IPS-11a (cell line): ENCODE measurements around the gene SEC14L1.

Source experiments
- H3K4me3 ChIP-seq: one replicate; pipeline ENCODE4 v1.5.1; 2013; ENCODE audit warnings: low read depth, low read length, control low read depth

SEC14L1 gene

DNA sequence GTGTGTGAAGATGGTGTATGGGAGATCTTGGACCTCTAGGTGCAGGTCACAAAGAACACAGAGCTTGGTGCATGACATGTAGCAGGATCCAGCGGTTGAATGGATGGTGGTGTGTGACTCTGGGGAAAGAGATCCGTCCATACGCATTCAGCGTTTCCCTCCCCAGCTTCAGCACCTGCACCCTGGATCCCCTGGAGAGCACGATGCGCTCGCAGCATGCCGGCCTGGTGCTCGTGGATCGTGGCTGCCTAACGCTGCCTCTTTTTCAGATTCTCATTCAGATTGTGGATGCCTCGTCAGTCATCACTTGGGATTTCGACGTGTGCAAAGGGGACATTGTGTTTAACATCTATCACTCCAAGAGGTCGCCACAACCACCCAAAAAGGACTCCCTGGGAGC lies 70.9 kb downstream of the SEC14L1 start:
- no peak overlapping the region for H3K4me3 ChIP-seq

DNA sequence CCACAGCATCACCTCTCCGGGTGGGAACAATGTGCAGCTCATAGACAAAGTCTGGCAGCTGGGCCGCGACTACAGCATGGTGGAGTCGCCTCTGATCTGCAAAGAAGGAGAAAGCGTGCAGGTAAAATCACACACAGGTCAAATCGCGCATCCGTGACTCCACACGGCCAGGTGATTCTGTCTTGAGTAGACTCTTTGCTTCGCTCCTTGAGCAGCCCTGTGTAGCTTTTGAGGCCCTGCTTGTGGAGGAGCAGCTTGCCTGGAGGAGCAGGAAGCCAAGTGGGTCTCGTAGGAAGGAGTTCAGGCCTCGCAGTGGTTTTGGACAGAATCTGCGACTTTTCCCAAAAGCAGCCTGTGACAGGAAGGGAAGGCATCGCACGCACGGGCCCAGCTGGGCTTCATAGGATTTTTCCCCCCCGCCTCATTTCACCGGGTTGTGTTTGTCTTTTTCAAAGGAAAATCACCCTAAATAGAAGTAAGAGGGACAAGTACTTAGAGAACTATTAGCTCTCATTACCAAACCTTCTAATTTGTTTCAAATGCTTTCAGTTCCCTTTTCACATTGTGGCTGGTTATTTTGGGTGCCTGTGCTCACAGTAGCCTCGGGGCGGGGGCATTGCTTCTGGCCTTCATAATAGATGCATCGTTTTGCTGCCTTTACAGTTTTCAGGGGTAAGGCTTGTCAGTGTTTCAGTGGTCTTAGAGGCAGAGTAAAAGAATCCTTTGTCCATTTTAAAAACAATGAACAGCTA lies 71.5 kb downstream of the SEC14L1 start:
- H3K4me3 ChIP-seq, result no peak overlapping the region

DNA sequence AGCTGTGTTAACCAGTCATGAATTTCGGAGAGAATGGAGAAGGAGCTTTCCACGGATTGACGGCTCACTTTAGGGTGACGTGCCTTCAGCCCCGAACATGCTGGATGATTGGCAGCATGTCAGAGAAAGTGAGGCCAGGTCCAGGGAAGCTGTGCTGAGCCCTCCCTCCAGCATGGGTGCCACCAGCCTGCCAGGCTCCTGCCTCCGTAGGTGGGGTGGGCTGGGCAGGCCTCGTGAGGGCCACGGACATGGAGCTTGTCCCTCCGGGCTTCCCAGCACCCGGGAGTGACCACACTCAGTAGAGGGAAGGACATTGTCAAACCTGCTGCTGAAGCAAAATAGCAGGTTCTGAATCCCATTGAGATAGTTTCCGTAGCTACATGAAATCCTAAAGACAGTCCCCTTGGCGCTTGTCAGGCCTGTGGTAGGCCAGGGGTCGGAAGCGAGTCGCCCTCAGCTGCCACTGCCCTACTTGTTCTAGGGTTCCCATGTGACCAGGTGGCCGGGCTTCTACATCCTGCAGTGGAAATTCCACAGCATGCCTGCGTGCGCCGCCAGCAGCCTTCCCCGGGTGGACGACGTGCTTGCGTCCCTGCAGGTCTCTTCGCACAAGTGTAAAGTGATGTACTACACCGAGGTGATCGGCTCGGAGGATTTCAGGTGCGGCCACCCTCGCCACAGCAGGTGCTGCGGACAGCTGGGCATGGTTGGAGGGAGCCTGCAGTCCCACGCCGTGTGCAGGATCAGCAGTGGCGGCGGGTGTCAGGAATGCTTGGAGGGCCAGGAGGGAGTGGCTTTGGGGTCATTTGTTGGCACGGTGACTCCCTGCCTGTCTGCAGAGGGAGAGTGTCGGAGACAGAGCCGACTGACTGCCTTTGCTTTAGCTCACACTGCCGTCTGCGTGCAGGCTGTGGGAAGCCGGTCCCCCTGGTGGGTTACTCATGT lies 72.3 kb downstream of the SEC14L1 start:
- no peak overlapping the region for H3K4me3 ChIP-seq

DNA sequence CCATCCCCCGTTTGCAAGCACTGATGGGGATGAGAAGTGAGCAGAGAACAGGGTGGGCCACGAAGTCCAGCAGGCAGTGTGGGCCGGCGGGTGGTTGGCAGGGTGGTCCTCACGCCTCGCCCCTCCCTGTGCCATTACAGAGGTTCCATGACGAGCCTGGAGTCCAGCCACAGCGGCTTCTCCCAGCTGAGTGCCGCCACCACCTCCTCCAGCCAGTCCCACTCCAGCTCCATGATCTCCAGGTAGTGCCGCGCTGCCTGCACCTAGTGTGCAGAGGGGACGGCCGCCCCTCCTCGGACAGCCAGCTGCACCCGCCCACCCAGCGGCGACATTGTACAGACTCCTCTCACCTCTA lies 73.0 kb downstream of the SEC14L1 start:
- H3K4me3 ChIP-seq, result no peak overlapping the region

DNA sequence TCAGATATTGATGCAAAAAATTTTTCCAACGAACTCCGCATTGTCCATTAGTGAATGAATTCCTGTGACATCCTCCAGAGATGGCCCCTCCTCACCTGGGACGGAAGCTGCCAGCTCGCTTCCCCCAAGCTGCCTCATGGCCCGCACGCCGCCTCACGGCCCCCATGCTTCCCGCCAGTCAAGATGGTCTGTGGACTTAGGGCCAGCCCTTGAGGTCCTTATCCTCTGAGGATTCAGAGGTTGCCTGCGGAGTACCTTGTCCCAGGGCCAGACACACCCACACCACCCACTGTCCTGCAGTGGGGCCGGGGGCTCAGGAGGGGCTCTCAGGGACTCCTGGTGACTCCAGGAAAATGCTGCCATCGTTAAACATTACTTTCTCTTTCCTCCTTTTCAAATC lies 73.6 kb downstream of the SEC14L1 start:
- no peak overlapping the region for H3K4me3 ChIP-seq

DNA sequence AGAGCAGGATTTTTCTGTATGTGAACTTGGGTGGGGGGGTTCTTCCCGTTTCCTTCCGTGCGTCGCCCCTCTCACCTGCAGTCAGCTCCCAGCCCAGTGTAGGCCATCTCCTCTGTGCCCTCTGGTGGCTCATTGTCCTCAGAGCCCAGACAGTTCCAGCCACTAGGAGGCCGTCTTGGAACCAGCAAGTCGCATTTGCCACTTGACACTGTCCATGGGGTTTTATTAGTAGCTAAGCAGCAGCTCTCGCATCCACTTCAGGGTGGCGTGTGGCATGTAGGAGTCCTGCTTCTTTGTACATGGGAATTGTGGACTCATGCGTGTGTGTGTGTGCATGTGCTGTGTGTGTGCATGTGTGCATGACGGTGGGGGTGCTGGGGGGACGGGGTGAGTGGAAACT lies 74.0 kb downstream of the SEC14L1 start:
- no peak overlapping the region for H3K4me3 ChIP-seq

DNA sequence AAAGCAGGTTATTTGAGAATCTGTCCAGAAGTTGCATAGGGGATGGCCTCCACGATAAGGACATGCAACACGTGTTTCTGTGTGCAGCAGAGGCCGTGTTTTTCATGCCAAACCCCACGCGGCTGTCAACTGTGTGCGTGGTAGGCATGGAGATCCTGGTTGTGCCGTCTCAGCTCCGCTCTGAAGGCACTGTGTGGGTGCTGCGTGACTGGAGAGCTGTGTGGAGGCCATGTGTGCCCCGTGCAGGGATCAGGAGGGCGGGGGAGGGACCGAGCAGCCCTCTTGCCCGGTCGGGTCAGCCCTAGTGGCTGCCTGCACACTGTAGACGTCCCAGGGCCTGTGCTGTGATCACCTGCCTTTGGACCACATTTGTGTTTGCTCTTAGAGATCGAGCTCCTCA lies 74.5 kb downstream of the SEC14L1 start:
- H3K4me3 ChIP-seq, result no peak overlapping the region

DNA sequence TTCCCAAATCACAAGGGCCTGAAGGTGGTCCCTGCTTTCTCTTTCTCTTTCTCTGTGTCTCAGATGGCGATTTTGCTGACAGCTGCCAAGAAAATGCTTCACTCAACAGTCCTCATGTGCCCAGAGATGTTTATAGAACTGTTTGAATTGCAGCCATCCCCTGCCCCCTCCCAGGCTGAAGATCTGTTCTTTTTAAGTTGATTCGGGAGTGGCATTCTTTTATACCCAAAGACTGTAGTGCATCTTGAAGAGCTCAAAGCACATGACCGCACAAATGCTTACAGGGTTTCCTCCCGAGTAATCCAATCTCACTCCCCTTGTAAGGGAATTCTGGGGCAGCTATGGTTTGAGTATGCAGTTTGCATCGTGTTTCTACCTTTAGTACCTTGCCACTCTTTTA lies 75.7 kb downstream of the SEC14L1 start:
- H3K4me3 ChIP-seq, result no peak overlapping the region

DNA sequence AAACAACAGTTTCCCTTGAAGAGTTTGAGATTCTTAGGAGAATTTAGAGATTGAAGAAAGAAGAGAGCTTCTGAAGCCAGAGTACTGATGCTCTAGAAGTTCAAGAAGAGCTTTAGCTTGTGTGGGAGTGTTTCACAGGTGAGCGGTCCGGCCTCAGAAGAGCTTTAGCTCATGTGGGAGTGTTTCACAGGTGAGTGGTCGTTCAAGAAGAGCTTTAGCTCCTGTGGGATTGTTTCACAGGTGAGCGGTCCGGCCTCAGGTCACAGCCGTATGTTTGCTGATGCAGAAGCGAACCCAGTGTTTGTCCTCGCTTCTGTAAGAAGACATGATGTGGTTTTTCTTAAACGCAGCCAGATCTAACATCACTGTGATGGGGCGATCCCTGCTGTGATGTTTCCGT lies 76.4 kb downstream of the SEC14L1 start:
- no peak overlapping the region for H3K4me3 ChIP-seq

DNA sequence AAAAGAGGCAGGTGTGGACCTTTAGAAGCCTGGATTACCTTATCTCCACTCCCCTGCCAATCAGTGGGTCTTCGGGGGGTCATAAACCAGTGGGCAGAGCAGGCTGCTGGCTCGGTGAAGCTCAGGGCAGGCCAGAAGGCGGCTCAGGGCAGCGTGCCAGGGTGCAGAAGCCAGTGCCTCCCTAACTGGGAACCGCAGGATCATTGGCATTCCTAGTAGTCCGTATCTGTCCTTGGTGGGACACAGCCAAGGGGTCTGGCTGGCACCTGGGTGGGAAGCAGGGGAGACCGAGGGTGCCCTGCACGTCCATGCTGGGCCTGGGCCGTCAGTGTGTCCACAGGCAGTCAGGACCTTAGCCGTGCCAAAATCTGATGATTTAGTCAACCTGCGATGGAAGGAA lies 76.8 kb downstream of the SEC14L1 start:
- H3K4me3 ChIP-seq, result no peak overlapping the region

DNA sequence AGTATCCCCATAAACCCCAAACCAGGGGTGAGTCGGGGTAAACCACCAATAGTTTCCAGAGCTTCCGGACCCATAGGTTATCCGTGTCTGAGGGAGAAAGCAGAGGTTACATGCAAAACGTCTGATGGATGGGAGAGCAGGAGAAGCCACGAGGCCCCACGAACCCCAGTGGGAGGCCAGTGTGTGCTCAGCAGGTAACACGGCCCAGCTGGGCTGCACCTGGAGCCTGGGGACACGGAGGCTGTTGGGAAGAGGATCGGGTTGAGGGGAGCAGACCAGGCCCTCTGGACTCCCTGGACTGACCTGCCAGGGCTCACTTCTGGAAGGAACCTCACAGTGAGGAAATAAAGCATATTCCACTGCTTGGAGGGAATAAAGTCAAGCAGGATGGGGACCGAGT lies 78.1 kb downstream of the SEC14L1 start:
- H3K4me3 ChIP-seq, result no peak overlapping the region

DNA sequence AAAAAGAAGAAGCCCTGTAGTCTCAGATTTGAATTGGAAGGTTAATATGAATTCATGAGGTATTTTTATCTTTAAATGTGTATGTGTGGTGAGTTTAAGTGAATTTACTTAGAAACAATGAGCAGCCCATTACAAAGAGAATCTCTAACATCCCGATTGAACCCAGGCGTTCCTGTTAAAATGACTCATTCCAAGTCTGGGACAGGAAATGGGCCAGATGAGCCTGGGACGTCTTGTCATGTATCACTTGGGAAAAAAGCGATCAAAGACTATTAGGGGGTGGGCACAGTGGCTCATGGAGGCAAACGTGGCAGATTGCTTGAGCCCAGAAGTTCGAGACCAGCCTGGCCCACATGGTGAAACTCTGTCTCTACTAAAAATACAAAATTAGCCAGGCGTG lies 81.6 kb downstream of the SEC14L1 start:
- no peak overlapping the region for H3K4me3 ChIP-seq

DNA sequence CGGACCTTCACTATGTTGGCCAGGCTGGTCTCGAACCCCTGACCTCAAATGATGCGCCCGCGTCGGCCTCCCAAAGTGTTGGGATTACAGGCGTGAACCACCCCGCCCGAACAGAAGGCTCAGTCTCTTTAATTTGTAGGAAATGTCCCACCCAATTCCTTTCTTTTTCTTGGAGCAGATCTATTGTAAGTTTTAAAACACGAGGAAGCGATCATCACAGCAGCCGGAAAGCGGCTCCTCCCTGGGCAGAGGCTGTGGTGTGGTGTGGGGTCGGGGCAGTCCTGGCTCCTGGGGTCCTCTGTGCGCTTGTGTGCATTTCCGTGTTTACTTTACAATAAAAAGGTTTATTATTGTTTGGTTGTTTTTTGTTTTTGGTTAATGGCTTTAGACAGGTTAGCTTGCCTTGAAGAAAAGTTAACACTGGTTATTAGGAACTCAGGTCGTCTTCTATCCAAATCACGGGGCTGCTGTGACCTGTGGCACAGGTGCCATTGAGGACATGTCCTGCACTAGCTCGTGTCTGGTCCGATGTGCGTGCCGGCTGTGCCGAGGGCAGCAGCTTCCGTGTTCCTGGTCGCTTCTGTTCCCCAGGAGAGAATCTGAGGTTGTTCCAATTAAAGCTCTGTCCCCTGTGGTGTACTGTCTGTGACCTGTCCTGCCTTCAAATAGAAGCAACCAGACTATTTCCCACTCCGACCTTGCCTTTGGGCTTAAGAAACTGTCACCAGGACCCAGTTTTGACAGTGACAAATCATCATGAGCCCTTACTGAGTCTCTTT lies 83.1 kb downstream of the SEC14L1 start:
- no peak overlapping the region for H3K4me3 ChIP-seq

DNA sequence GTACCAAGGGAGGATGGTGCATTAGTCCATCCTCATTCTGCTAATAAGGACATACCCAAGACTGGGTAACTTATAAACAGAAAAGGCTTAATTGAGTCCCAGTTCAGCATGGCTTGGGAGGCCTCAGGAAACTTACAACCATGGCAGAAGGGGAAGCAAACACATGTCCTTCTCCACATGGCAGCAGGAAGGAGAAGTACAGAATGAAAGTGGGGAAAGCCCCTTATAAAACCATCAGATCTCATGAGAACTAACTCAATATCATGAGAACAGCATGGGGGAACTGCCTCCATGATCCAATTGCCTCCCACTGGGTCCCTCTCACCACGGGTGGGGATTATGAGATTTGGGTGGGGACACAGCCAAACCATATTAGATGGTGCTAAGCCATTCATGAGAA lies 84.5 kb downstream of the SEC14L1 start:
- H3K4me3 ChIP-seq, result no peak overlapping the region

DNA sequence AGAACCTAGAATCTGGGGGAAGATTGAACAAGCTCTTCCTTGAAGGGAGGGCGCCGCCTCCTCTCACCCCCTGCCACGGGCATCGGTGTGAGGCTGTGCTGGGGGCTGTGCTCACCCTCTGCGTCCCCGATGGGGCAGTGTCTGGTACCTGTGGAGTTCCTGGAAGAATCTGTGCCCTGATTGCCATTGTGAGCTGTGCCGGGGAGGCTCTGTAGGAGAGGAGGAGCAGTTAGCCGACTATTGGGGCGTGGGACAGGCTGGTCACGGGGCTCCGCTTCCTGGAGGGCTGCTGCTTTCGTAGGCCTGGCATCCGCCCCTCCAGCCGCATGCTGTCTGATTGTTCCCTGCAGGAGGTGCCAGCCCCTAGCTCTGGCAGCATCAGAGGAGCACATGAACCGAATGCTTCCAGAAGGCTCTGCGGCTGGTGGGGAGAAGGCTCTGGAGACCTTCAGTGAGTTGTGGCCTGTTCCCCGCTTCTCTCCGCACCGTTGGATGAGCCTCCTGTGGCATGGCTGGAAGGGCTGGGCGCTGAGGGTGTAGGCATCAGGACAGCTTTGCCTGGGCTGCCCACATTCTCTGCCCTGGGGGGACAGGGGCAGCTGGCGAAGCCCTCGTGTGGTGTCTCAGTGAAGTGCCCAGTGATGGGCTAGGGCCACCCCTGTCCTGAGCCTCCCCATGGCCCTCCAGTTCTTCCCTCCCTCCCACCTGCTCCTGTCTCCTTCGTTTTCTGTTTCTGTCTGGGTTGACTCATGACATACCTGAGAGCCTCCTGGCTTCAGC lies 86.9 kb downstream of the SEC14L1 start:
- no peak overlapping the region for H3K4me3 ChIP-seq

DNA sequence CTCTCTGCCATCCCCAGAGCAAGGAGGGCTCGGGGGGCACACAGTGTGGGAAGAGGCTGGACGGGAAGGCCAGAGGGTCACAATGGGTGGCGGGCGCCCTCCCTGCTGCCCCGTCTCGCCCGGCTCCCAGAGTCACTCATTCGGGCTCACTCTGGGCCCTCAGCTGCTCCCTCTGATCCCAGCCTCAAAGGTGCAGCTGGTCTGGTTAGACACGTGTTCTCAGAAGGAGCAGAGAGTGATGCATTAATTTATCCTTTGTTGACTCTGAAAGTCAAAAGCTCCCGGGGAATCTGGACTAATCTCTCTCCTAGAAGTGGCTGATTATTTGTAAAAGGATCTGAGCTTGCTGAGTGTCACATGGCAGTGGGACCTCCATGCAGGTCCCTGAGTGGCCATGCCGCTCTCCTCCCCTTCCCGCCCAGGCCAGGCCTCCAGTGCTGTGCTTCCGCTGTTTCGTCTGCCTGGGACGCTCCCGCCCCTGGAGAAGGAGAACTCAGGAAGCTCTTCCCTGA lies 87.5 kb downstream of the SEC14L1 start:
- H3K4me3 ChIP-seq, result no peak overlapping the region

DNA sequence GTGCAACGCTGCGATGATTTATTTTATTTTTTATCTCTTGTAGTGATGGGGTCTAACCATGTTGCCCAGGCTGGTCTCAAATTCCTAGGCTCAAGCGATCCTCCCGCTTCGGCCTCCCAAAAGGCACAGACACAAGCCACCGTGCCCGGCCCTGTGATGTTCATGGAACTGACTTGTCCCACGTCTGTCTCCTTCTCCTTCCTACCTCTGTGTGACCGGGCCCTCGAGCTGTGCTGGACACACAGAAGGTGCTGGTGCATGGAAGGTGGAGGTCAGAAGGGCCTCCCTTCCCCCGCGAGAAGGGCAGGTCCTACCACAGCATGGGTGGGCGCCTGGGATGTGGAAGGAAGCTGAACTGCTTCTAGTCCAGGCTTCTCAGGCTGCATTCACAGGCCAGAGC lies 88.0 kb downstream of the SEC14L1 start:
- no peak overlapping the region for H3K4me3 ChIP-seq

DNA sequence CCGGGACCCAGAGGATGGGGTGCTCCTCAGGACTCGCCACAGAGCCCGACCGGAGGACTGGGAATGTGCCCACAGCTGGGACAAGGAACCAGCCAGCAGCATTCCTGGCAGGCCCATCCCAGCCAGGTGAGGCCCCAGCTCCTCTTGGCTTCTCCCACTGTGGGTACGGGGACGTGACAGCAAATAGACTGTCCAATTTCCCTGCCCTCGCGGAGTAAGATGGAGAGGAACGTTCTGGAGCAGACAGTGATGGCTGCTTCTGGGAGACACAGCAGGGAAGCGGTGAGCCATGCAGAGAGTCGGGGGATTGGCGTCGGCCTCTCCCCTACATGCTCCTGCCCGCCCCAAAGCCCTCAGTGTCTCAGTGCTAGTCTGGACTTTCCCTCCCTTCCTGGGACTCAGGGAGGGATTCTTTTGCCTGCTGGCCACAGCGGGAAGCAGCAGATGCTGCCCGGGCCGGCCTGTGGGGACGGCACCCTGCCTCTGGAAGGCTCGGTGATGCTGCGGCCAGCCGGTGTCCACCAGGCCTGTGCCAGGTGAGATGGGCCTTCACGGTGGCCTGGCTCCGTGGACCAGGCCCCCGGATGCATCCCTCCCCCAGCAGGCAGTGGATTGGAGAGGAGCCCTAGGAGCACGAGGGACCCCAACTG lies 89.1 kb downstream of the SEC14L1 start:
- no peak overlapping the region for H3K4me3 ChIP-seq

DNA sequence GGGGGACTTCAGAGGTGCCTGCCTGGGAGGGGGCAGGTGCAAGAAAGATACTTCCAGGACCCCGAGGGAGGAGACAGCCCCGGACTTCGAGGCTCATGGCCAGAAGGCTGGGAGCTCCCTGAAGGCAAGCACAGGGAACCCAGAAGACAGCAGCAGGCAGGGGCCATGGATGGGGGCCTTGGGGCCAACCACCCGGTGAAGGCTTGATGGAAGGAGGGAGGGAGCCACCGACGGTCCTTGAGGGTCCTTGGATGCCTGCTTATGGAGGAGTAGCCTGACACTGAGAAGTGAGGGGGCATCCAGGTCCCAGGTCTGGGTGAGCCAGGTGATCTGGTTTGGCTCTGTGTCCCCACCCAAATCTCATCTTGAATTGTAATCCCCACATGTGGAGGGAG lies 89.7 kb downstream of the SEC14L1 start:
- no peak overlapping the region for H3K4me3 ChIP-seq
